Panc1 (cell line): ENCODE results near the gene THAP4. TPM values are rescaled to one million over a fixed set of nuclear protein-coding genes. Genes with fewer than 3 reads are reported as not detected.

ENCODE experiments used
- ATAC-seq: fragments of 200-7000 bp; cut with Tn5 transposase; 2 replicates; pipeline ENCODE4 v1.9.1; 2020; ENCODE audit warnings: mild to moderate bottlenecking, moderate library complexity
- BruUV-seq: library from RNA; stranded (reverse); fragments of 400-500 nt; replicated peaks from 2 replicates; lab custom pipeline; 2021; lab: Mats Ljungman, UMichigan
- CTCF ChIA-PET: fragments of 300-600 bp; sonication (Branson Sonifier 250); formaldehyde crosslinking; loops from one replicate; lab custom pipeline; 2022; ENCODE audit warnings: antibody characterized with exemption; lab: Charles Lee
- POLR2A ChIA-PET: fragments of 300-600 bp; sonication (Branson Sonifier 250); formaldehyde crosslinking; loops from one replicate; lab custom pipeline; 2022; ENCODE audit warnings: antibody characterized with exemption; lab: Charles Lee
- DNase-seq: peaks from one replicate; pipeline ENCODE4 v3.0.0-alpha.2; 2010; ENCODE audit warnings: low read depth, low spot score
- H3K27ac ChIP-seq: 2 replicates; pipeline ENCODE4 v1.5.1; 2011; ENCODE audit warnings: mild to moderate bottlenecking, low read length, inconsistent platforms
- H3K27me3 ChIP-seq: fragments of 200-500 bp; sonication (Bioruptor generic); 2 replicates; pipeline ENCODE4 v1.6.0; 2014; ENCODE audit warnings: low read length, inconsistent platforms; ENCODE audit not compliant: control insufficient read depth, insufficient read depth
- H3K36me3 ChIP-seq: fragments of 200-500 bp; sonication (Bioruptor generic); 2 replicates; pipeline ENCODE4 v1.5.1; 2014; ENCODE audit warnings: inconsistent platforms, mild to moderate bottlenecking, low read length, moderate library complexity; ENCODE audit not compliant: control insufficient read depth, insufficient read depth
- H3K4me1 ChIP-seq: 2 replicates; pipeline ENCODE4 v1.5.1; 2011; ENCODE audit warnings: inconsistent platforms, mild to moderate bottlenecking, low read length, moderate library complexity; ENCODE audit not compliant: control insufficient read depth, insufficient read depth
- H3K4me3 ChIP-seq, 2 experiments: 2 replicates each; pipeline ENCODE4 v1.5.1; 2011 to 2012; ENCODE audit warnings: low read depth in 2 of 2, low read length in 2 of 2, mild to moderate bottlenecking in 2 of 2, inconsistent platforms in 1 of 2, moderate library complexity in 1 of 2
- H3K9me3 ChIP-seq: fragments of 200-500 bp; sonication (Bioruptor generic); 2 replicates; pipeline ENCODE4 v1.5.1; 2014; ENCODE audit warnings: low read depth, mild to moderate bottlenecking, inconsistent platforms, low read length, moderate library complexity; ENCODE audit not compliant: control insufficient read depth, insufficient read depth
- POLR2AphosphoS5 ChIP-seq: IDR thresholded peaks from 2 replicates; pipeline ENCODE4 v1.6.1; 2012; ENCODE audit warnings: mild to moderate bottlenecking, low read depth, low read length, moderate library complexity
- SIN3A ChIP-seq: IDR thresholded peaks from 2 replicates; pipeline ENCODE4 v1.6.1; 2012; ENCODE audit warnings: low read depth, mild to moderate bottlenecking, low read length, moderate library complexity, borderline replicate concordance; ENCODE audit not compliant: insufficient read depth
- TCF7L2 ChIP-seq: IDR thresholded peaks from 2 replicates; pipeline ENCODE4 v1.6.1; 2011; ENCODE audit warnings: mild to moderate bottlenecking, low read depth, low read length, inconsistent platforms
- in situ Hi-C: cut with HindIII; loops from 2 replicates; pipeline ENCODE4 v1.10.0; 2016; ENCODE audit warnings: low sequenced_read_pairs, low pct_unique_long_range_greater_than_20kb
- intact Hi-C: fragments of 100-400 bp; cut with micrococcal nuclease; formaldehyde crosslinking; loops from one replicate; pipeline ENCODE4 v1.10.0; 2022; ENCODE audit not compliant: unreplicated experiment
- total RNA-seq: library from RNA; stranded (reverse); gene quantifications from one replicate; pipeline ENCODE4 v1.2.1, GENCODE V29; 2021; ENCODE audit not compliant: unreplicated experiment
- TF ChIP-seq, protein P1 (sequence below): fragments of 450-650 bp; IDR thresholded peaks from 2 replicates; pipeline ENCODE4 v1.5.1; 2017; ENCODE audit warnings: mild to moderate bottlenecking
- TF ChIP-seq, protein P2 (sequence below), 2 experiments: IDR thresholded peaks; 2 replicates each; pipeline ENCODE4 v1.6.1; 2011 to 2012; ENCODE audit warnings: low read depth in 2 of 2, control low read depth in 1 of 2, low read length in 1 of 2, mild to moderate bottlenecking in 1 of 2, moderate library complexity in 1 of 2; ENCODE audit not compliant: insufficient read depth in 1 of 2

The THAP4 gene
- total RNA-seq, 1 experiment from 2014 or later: 77.9 TPM

DNA sequence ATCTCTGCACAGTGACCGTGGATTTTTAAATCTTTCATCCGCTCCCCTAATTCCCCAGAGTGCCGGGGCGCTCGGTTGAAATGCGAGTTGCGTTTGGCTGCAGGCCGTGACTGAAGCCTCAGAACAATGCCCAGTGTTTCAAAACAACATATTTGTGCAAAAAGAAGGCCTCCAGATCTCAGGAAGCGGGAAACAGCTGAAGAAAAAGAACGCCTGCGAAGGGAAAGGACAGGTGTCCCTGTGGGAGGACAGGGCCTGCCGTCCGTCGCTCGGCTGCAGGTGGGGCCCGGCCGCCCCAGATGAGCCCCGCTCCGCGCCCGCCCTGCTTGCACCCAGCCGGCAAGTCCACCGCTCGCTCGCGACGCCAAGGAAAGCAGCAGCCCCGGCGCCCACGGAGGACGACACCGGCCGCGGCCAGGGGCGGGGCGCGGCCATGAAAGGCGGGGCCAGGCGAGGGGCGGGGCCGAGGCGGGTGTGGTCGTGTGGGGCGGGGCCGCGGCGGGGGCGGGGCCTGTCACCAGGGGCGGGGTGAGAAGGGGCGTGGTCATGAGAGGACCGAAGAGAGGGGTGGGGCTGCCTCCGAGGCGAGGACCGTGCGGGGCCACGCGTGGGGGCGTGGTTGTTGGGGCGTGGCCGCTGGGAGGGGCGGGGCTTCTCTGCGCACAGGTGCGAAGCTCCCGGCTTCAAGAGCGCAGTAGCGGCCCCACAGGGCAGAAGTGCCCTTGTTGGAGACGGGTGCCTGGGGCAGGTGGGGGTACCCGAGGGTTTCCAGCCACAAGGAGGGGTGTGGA, 96.0 kb downstream of the THAP4 start:
- Histone ChIP-seq H3K27me3 (no peaks in the 10 kb centered on the region), H3K4me3 (peak overlapping the region; percentile 46 to 65), H3K9me3 (no peaks in the 10 kb centered on the region), H3K4me1 (peaks cover 4% of the 10 kb centered on the region; the same call in 1 of the 2 replicates), H3K27ac (no peak overlapping the region), H3K36me3 (no peaks in the 10 kb centered on the region)
- DNase-seq (no peak), ATAC-seq (peak; percentile 74)
- POLR2A ChIA-PET: interaction anchor here (0.7 kb wide), 1 partner anchor 9 kb away, joined by 5 read pairs; no protein-coding TSS in a partner anchor
- TF ChIP-seq, protein P1, sequence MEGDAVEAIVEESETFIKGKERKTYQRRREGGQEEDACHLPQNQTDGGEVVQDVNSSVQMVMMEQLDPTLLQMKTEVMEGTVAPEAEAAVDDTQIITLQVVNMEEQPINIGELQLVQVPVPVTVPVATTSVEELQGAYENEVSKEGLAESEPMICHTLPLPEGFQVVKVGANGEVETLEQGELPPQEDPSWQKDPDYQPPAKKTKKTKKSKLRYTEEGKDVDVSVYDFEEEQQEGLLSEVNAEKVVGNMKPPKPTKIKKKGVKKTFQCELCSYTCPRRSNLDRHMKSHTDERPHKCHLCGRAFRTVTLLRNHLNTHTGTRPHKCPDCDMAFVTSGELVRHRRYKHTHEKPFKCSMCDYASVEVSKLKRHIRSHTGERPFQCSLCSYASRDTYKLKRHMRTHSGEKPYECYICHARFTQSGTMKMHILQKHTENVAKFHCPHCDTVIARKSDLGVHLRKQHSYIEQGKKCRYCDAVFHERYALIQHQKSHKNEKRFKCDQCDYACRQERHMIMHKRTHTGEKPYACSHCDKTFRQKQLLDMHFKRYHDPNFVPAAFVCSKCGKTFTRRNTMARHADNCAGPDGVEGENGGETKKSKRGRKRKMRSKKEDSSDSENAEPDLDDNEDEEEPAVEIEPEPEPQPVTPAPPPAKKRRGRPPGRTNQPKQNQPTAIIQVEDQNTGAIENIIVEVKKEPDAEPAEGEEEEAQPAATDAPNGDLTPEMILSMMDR: no peak
- TF ChIP-seq SIN3A (no peak), POLR2AphosphoS5 (no peak), TCF7L2 (no peak)
- TF ChIP-seq, protein P2, sequence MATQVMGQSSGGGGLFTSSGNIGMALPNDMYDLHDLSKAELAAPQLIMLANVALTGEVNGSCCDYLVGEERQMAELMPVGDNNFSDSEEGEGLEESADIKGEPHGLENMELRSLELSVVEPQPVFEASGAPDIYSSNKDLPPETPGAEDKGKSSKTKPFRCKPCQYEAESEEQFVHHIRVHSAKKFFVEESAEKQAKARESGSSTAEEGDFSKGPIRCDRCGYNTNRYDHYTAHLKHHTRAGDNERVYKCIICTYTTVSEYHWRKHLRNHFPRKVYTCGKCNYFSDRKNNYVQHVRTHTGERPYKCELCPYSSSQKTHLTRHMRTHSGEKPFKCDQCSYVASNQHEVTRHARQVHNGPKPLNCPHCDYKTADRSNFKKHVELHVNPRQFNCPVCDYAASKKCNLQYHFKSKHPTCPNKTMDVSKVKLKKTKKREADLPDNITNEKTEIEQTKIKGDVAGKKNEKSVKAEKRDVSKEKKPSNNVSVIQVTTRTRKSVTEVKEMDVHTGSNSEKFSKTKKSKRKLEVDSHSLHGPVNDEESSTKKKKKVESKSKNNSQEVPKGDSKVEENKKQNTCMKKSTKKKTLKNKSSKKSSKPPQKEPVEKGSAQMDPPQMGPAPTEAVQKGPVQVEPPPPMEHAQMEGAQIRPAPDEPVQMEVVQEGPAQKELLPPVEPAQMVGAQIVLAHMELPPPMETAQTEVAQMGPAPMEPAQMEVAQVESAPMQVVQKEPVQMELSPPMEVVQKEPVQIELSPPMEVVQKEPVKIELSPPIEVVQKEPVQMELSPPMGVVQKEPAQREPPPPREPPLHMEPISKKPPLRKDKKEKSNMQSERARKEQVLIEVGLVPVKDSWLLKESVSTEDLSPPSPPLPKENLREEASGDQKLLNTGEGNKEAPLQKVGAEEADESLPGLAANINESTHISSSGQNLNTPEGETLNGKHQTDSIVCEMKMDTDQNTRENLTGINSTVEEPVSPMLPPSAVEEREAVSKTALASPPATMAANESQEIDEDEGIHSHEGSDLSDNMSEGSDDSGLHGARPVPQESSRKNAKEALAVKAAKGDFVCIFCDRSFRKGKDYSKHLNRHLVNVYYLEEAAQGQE (IDR thresholded peaks at IDR 0.05; ENCODE audit: insufficient read depth in 1 of 2, low read depth in 2 of 2, low read length in 1 of 2): no peak
- intact Hi-C loops (no loop called here), in situ Hi-C loops (no loop called here)
- CTCF ChIA-PET: interaction anchor here (0.6 kb wide), 1 partner anchor 185 kb away, joined by 4 read pairs; no protein-coding TSS in a partner anchor
- BruUV-seq: no TSS peak

DNA sequence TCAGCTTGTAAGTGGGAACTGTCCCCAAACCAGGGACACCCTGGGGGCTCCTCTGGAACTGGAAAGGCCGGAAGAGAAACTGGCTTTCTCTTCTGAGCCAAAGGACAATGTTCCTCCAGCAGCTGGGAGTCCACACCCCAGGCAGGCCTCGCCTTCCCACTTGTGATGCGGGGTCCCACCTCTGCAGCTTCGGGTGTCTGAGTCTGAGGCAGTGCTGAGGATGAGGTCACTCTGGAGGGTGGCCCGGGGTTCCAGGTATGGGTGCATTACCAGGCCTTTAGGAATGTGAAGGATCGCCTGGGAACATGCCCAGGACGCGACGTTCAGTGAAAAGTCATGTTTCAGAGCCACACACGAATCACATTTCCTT, 96.6 kb downstream of the THAP4 start:
- in situ Hi-C loops (no loop called here), intact Hi-C loops (no loop called here)
- BruUV-seq: no TSS peak
- no peak for DNase-seq
- no peaks in the 10 kb centered on the region for H3K36me3 ChIP-seq
- H3K9me3 ChIP-seq: no peaks in the 10 kb centered on the region
- CTCF ChIA-PET: no interaction called here
- TF ChIP-seq POLR2AphosphoS5 (no peak), TCF7L2 (no peak), SIN3A (no peak)
- TF ChIP-seq, protein P2 (IDR thresholded peaks at IDR 0.05; ENCODE audit: insufficient read depth in 1 of 2, low read depth in 2 of 2, low read length in 1 of 2): no peak
- TF ChIP-seq, protein P1: no peak
- H3K27ac ChIP-seq: no peak overlapping the region
- POLR2A ChIA-PET: no interaction called here
- H3K27me3 ChIP-seq: no peaks in the 10 kb centered on the region
- peaks cover 4% of the 10 kb centered on the region; the same call in 1 of the 2 replicates for H3K4me1 ChIP-seq
- no peak for ATAC-seq
- peak overlapping the region; percentile 46 to 65 for H3K4me3 ChIP-seq
